Stimulated activated CD4-positive, alpha-beta T cell treated with anti-CD3 and anti-CD28 coated beads, Interleukin-1b, Interleukin-23, amount 100 ng/mL, for 24 hours (primary cell): Measurements from ENCODE around the gene DENND1B.
A peak's percentile ranks its signal among the peaks of the same experiment; 100 is the strongest.

Experiments
- DNase-seq, 4 experiments: peaks; one replicate each; pipeline ENCODE4 v3.0.0-alpha.2; 2020; ENCODE audit warnings: low read depth in 4 of 4, low spot score in 1 of 4

The DENND1B gene

DNA sequence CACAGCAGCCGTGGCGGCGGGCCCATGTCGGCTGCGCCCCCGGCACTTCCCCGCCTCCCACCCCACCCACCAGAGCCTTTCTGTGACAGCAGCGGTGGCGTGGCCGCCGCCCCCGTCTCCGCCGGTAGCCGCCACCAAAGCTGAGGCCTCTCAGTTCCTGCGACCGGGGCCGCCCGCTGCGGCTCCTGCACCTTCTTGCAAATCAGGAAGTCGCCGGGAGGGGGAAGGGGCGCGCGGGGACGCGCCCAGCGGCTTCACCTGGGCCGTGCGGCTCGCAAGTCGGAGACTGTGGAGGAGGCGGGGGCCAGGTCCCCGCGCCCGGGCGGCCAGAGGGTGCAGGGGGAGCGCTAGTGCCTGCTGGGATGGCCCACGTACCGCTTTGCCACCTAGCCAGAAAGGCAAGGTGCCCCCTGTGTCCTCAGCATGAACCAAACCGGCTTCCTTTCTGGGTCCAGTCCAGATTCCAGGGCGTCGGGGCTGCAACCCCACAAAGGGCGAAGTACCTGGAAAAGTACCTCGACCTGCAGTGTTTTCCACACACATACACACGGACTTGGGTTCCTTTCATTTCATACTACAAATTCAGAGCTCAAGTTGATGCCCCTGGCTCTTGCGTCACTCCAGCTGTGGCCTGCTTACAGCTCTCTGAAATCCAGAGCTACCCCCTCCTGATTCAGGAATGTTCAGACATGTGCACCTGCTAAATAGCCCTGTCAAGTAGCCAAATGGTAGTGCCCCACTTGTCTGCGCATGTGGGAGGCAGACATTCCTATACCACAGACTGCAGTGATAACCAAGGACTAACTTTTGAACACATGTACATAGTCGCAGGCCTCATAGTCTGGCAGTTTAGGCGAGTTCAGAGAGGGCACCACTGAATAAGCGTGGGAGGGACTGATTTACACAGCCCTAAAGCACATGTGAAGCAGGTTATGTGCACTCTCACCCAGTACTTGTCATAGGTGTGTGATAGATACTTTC, at the start of gene DENND1B:
DENND1B (minus strand) TSS at position 199 of the 981 bp plus-strand sequence. CDS start 325 bp downstream, outside the sequence.
- DNase-seq: peak; percentile 32 to 70 (median 56)

DNA sequence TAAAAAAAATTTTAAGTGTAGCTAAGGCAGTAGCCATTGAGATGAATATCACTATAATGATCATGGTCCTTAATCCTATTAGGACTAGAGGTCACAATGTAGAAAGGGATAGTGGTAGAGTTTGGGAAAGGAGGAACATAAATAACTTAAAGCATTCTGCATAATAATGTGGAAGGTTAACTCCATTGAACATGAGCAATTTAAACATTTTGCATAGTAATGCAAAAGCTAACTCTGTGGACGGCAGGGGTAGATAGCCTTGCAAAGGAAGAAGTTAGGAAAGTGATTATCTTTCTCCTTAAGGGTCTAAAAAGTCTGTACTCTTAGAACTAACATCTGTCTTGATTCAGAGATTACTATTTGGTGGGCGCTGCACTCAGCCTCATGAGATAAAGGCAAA, 39.0 kb upstream of the DENND1B start:
- no peak for DNase-seq

DNA sequence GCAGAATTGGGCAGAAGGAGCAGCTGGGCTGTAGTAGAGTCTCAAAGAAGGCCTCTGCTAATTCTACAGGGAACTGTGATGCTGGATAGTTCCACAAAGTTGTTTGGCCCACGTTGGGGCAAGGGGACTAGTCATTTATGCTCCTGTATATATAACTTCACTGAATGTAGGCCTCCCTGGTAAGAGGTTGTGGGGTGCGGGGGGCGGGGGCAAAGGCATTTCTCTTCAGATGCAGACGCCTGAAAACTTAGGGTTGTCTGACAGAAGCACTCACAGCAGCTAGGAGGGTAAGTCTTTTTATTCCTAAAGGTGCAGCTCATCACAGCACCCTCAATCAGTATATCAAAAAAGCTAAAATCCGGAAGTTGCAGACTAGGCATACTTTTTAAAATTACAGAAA, 38.5 kb upstream of the DENND1B start:
- DNase-seq: no peak

- no peak for DNase-seq
These were observed 36.5 kb upstream of the DENND1B start for GRCh38 chr1:197811769-197812168.

DNA sequence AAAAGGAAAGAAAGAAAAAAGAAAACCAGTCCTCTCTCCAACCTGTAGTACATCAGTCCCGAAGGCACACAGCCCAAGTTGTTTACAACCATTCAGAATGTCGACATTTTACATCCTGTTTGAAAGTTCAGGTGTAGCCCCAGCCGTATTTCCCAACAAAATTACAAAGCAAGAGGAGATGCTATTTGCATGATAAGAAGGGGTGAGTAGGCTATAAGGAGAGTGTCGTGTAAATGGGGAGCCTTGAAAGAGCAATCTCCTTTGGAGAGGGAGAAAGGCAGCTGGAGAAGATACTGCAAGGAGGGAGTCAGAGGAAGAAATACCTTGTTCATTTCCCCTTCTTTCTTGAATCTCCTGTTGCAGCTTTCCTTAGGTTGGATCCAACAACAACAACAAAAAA, 35.5 kb upstream of the DENND1B start:
- no peak for DNase-seq

DNA sequence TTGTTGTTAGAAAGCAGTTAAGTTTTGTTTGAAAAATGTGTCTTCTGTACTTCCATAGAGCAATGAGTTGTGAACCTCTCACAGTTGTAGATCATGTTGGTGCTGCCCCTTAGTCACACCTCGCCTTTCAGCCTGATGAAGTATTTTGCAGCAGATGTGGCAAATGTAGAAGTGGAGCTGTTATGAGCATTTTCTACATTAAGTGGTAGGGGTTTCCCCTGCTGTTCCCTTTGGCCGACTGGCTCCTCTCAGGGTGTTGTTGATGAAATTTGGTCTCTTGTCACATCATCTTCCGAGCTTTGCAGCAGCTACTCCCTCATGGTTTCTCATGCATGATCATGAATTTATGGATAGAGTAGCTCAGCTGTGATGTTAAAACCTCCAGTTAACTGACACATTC, 33.6 kb upstream of the DENND1B start:
- no peak for DNase-seq

GRCh38 chr1:197807739-197808453, 32.6 kb upstream of the DENND1B start:
- DNase-seq: no peak

DNA sequence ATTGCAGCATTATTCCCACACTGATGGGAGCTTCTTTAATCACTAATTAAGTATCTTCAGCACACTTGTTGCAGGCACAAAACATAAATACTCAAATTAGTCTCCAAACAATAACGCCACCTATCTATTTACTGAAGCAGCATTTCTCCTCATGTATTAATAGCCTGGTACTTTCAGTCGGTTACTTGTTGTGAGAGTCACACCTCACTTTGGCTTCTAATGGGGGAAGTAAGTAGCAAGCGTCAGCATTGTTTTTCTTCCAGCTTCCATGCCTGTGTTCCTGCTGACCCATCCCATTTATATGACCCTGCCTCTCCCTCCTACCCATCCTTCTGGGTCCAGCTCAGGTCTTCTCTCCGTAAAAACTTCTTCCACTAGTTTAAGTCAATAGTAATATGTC, 31.9 kb upstream of the DENND1B start:
- DNase-seq: no peak

- no peak for DNase-seq
These were observed 31.4 kb upstream of the DENND1B start for GRCh38 chr1:197806718-197807117.

GRCh38 chr1:197801684-197802083, 26.4 kb upstream of the DENND1B start:
- DNase-seq: no peak

DNA sequence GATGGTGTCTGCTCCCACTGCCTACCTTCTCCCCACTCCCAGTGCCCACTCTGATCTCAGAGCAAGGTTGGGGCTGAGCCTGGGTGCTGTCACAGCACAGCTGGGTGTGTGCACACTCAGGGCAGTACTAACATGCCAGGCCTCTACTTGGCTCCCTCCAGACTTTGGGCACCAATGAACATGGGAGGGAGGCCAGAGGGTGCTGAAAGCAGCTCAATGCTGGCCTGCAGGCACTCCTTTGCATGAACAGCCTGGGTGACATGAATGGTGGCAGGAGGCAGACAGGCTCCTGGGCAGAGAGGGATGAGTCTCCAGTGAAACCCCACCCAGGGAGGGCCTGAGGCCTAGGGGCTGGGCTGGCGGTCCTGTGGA, 25.8 kb upstream of the DENND1B start:
- no peak for DNase-seq

DNA sequence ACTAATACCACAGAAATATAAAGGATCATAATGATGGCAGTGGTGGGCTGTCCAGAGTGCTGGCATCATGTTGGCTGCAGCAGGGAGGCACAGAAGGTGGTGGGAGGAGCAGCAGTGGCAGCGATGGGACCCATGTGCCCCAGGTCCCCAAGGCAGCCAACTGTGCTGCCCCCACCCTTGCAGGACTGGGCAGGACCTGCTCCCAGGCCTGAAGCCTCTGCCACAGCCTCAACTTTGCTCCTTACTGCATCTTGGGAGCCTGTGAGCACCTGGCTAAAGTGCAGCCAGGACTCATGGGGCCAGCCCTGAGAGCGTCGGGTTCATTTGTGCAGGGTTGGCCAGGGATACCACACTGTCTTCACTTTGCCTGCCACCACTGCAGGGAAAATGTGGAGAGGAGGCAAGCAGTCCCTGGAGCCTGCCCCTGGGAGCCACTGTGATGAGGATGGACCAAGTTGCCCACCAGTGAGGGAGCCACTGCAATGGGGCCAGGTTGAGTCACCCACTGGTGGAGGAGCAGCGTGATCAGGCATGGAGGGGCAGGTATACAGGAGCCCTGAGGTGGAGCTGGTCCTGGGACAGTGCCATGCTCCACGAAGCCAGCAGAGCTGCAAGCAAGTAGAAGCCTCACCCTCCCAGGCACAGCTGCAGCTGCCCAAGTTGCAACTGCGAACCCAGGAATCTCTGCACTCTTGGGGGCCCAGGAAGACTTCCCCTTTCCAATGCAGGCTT, 25.3 kb upstream of the DENND1B start:
- DNase-seq: no peak

DNA sequence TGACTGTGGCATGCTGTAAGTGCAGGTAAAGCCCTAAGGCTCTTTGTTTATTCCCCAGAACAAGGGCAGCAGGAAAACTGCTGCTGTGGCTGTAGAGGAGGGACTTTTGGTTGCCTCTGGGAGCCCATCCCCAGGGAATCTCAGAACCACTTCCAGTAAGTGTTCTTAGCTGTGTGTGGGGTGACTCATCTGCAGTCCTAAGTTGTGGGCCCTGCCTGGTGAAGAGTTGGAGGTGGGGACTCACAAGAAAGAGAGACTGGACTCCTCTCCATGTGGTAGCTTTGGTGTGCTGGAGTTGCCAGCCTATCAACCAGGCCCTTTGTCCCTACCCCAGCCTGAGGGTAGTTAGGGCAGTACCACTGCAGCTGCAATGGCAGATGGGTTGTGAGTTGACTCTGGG, 24.0 kb upstream of the DENND1B start:
- no peak for DNase-seq

DNA sequence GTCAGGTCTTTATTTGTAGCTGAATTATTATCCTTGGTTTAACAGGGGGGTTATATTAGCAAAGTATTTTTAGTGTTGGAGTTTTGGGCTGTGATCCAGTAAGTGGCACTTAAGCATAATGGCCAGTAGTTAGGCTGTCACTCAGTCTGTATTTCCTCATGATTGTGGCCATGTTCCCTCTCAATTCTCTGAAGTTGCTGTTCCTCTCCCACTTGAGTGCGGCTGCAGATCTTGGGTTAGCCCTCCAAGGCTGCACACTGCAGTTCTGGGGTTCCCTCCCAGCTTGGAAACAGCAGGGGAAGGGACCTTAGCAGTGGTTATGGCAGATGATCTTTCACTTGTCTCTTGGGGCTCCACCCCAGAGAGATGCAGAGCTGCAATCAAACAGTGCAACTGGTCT, 23.2 kb upstream of the DENND1B start:
- no peak for DNase-seq

GRCh38 chr1:197797010-197797409, 21.7 kb upstream of the DENND1B start:
- DNase-seq: no peak

GRCh38 chr1:197788741-197789739, 13.8 kb upstream of the DENND1B start:
- DNase-seq: no peak

GRCh38 chr1:197787623-197788536, 12.6 kb upstream of the DENND1B start:
- DNase-seq: no peak

DNA sequence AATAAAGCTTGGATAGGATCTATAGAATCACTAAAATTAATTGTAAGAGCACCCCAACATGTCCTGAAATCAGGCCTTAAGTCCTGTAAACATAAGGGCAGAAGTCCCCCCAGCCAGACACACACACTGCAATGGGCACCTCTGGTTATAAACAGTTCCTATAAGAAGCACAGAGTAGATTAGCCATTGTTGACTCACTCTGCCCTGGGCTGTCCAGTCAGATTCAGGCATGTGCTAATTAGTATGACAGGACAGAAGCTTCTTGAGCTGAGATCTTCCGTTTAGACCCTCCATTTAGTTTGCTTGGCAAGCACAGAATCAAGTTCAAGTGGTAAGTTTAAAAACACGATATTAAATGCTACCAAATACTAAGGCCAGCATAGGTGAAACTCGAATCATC, 11.8 kb upstream of the DENND1B start:
- DNase-seq: no peak

- no peak for DNase-seq
These were observed 11.0 kb upstream of the DENND1B start for GRCh38 chr1:197786280-197786679.
